CD4-positive, alpha-beta T cell treated with Interferon gamma for 1 hour (primary cell): ENCODE measurements around the gene PRKACG.

ENCODE experiments used
- DNase-seq: peaks from one replicate; pipeline ENCODE4 v3.0.0-alpha.2; 2020

The PRKACG gene

DNA sequence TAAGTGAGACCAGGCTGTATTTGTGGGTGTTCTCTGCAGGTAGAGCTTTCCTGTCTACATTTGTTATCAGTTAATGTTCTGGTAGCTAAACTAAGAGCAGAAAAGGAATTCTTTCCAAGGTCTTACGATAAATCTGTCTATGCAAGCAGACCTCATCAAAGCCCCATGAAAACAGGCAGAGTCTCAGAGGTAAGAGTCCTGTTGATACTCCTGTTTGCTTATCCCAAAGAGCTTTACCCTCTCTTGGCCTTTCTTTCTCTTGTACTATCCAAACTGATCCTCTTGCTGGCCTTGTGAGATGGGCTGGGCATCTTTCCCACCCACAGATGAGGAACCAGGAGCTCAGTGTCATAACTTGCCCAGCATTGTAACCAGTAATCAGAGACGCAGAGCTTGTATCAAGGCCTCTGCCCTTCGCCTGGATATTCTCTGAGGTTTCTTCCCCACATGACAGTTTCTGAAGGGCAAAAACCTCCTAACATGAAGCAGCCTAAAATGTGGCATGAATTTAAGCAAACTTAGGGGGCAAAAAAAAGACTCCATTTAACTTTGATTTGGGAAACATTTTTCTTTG, 33.5 kb downstream of the PRKACG start:
- DNase-seq = no peak

DNA sequence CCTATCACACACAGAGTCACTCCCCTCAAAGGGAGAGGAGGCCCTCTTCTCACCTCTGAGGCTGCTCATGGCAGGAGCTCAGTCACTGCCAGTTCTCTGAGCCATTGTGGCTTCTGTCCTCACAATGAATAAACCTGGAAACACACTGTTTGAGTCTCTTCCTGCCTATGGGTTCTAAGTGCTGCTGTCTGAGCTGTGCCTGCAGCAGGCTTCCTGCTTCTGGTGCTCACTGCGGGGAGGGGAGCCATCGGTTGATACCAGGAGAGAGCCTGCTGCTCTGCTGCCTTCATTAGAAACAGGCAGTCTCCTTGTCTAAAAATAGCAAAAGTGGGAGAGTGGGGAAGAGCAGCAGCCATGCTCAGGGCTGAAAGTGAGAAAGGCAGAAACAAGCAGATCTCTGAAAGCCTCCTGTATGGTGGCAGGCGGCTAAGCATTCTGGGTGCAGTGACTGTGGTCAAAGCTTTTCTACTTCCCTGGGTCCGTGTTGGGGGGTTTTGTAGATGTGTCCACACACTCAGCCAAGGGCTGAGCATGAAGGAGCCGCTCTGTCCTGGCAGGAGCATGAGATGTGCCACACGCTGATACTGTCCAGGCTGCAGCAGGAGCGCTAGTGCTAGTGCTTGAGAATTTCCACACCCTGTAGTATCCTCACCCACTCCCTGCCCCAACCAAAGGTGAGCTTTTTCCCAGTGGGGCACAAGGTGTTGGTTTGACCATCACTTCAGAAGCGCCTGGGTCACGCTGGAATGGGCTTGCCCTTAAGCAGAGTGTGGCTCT, 34.2 kb downstream of the PRKACG start:
- no peak for DNase-seq

- no peak for DNase-seq
Measured at GRCh38 chr9:68978501-68978900, 35.4 kb downstream of the PRKACG start.

DNA sequence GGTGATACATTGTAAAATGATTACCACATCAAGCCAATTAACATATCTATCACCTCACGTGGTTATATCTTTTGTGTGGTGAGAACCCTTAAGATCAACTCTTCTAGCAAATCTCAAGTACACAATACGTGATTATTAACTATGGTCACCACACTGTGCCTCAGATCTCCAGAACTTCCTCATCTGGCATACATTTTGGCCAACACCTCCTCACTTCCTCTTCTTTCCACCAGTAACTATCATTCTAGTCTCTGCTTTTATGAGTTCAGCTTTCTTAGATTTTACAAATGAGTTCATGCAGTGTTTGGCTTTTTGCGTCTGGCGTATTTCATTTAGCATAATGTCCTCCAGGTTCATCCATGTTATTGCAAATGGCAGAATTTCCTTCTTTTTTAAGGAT, 35.8 kb downstream of the PRKACG start:
- no peak for DNase-seq

DNA sequence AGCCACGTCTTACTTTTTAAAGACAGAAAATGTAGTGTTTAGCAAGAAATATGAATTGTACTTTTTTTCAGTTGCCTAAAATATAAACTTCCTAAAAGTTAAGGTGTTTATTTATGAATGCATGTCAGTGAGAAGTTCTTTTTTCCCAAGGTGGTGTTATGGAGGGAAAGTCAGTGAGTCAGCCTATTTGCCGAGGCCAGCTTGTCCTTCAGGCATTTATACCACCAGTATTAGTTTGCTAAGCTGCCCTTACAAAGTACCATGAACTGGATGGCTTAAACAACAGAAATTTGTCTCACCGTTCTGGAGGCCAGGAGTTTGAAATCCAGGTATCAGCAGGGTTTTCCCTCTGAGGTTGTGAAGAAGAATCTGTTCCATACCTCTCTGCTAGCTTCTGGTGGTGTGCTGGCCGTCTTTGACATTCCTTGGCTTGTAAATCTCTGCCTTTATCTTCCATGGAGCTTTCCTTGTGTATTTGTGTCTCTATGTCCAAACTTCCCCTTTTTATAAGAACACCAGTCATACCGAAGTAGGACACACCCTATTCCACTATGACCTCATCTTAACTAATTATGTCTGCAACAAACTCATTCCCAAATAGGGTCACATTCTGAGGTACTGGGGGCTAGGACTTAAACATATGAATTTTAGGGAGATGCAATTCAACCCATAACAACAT, 38.4 kb downstream of the PRKACG start:
- no peak for DNase-seq

DNA sequence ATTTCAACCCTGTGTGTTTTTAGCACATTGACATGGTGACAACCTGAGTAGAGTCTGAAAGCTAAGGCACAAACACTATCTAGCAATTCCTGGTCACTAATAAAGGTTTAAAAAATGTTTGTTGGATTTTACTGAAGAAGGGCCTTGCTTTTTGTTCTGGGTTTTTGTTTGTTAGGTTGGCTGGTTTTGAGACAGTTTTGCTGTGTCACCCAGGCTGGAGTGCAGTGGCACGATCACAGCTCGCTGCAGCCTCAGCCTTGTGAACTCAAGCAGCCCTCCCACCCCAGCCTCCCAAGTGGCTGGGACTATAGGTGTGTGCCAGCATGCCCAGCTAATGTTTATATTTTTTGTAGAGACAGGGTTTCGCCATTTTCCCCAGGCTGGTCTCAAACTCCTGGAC, 39.0 kb downstream of the PRKACG start:
- no peak for DNase-seq

DNA sequence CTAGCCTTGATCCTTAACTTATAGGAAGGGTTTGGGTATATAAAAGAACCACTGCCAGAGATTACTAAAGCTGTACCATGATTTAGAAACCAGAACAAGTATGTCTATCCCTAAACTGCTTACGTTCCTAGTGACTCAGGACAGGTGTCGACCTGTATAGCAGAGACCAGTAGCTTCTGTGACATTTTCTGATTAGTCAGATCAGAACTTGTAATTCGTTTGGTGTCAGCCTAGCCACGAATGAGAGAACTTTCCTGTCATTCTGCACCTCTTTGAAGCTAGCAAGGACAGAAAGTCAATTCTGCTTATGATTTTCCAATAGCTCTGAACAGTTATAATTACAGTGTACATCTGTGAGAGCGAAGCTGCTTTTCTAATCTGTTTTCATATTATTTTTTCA, 39.5 kb downstream of the PRKACG start:
- no peak for DNase-seq

DNA sequence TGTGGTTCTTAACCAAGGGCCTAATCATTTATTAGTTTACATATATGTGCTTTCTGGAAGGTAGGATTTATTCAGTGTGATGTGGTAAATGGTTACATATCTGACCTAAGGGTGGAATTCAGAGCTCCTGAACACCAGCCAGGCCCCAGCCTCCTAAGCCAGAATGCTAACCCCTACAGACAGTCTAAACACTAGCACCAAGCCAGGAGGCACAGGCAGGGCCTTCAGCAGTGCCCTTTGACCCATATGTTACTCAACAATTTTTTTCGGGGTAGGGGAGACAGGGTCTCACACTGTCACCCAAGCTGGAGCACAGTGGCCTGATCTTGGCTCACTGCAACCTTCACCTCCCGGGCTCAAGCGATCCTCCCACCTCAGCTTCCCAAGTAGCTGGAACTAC, 40.3 kb downstream of the PRKACG start:
- DNase-seq = no peak

DNA sequence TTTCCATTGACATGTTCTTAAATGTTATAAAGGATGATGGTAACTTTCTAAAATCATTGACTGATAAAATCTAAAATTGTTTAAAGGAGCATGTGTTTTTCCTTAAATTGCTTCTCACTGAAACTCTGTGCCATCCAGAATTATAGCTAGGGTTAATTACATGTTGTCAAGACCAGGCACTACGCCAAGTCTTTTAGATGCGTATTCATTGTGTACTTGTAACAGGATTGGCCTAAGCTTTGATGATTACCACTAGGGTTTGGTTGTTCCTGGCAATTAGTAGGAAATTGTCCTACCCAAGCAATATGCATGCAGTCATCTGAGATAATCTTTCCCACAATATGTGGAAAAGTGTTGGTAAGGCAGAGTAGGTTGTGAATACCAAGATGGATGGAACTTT, 43.8 kb downstream of the PRKACG start:
- no peak for DNase-seq

DNA sequence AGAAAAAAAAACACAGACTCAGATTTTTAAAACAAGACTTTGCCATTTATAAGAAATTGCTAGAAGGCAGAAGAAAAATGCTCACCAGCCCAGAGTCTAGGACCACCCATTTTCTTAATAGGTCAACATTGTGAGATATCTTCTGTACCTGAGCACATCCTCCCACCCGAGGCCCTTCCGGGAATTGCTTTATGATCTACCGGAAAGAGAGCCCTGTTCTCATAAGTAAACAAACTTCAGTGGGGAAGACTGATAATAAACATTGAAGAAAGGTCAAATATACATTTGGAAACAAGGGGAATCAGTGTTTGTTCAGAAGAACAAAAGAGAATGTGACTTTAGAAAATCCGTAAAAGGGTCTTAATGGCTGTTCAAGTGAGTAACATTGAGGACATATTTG, 44.4 kb downstream of the PRKACG start:
- no peak for DNase-seq

- DNase-seq = no peak
Measured at GRCh38 chr9:68967800-68968199, 46.1 kb downstream of the PRKACG start.

DNA sequence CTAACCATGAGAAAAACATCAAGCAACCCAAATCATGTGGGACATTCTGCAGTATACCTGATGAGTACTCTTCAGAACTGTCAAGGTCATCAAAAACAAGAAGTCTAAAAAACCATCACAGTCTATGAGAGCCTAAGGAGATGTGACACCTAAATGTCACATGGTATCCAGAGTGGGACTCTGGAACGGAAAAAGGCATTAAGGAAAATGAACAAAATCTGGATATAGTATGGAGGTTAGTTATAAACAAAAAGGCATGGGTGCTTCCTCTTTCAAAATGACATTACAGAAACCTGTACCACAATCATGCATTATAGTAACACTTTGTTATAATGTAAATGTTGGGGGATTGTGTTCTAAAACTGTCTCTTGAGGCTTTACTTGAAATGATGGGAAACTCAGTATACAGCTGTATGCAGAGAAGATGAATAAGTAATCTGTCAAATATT, 47.4 kb downstream of the PRKACG start:
- DNase-seq = no peak

DNA sequence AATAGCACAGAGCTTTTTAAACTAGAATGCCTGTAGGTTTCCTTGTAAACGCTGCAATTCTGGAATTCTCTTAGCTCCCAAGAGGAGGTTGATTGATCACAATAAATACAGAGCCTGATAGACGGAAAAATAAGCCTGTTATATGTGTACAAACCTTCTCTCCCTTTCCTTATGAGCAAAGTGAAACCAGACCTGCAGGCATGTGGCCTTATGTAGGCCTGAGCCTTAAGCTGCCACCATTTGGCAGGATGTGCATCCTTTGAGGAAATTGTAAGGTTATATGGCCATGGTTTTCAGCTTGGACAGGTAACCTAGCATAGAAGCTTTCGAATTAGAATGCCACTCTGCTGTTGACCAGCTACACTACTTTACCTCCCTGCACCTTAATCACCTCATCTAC, 49.1 kb downstream of the PRKACG start:
- no peak for DNase-seq

DNA sequence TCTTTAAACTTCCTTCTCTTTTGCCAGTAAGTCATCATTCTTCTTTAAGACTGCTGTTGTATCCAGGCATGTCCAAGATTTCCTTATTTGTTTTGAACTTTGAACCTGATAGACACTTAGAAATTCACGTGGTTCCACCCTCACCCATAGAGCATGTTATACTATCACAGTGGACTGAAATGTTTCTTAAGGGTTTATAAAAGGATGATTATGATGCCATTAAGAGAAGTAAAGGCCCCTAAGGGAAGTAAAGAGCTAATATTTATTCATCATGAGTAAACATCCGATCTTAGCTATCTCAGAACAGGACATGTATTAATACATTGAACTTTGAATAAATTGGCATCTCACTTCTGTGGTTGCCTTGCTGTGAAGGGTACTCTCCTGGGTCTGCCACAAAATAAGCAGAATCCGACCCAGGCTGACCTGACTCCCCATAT, 49.8 kb downstream of the PRKACG start:
- DNase-seq = no peak

DNA sequence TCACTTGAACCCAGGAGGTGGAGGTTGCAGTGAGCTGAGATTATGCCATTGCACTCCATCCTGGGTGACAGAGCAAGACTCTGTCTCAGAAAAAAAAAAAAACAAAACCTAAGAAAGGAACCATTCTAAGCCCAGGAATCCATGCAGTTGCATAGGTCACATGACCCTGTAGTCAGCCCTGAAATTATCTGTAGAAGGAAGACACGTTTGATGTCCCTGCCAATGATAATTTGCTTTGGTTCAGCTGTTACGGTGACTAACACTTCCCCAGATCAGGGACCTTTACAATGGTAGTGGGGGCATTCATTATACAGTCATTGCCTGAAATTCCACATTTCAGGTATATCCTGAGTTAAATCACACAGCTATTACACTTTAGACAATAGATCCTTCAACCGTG, 50.5 kb downstream of the PRKACG start:
- DNase-seq = no peak
